DND-41 (cell line): Measurements from ENCODE around the gene BIRC5.

Experiments used
- ATAC-seq: fragments of 200-7000 bp; cut with Tn5 transposase; 3 replicates; pipeline ENCODE4 v1.9.1; 2021; ENCODE audit warnings: low read depth; ENCODE audit not compliant: insufficient read depth
- DNase-seq: peaks from one replicate; pipeline ENCODE4 v3.0.0-alpha.2; 2020
- H2AFZ ChIP-seq: 2 replicates; pipeline ENCODE4 v1.6.0; 2012; ENCODE audit warnings: low read depth, low read length
- H3K27ac ChIP-seq: 2 replicates; pipeline ENCODE4 v1.5.1; 2012; ENCODE audit warnings: low read length, inconsistent platforms
- H3K27me3 ChIP-seq: fragments of 200-600 bp; sonication (generic); 2 replicates; pipeline ENCODE4 v1.6.0; 2012; ENCODE audit warnings: low read length, mild to moderate bottlenecking, inconsistent platforms; ENCODE audit not compliant: insufficient read depth, poor library complexity
- H3K36me3 ChIP-seq: 2 replicates; pipeline ENCODE4 v1.5.1; 2012; ENCODE audit warnings: low read length, inconsistent platforms; ENCODE audit not compliant: insufficient read depth
- H3K4me1 ChIP-seq: 2 replicates; pipeline ENCODE4 v1.5.1; 2012; ENCODE audit warnings: mild to moderate bottlenecking, low read length; ENCODE audit not compliant: insufficient read depth
- H3K4me2 ChIP-seq: 2 replicates; pipeline ENCODE4 v1.6.0; 2012; ENCODE audit warnings: mild to moderate bottlenecking, moderate library complexity, low read length, inconsistent platforms; ENCODE audit not compliant: insufficient read depth
- H3K4me3 ChIP-seq, 2 experiments: fragments of 200-600 bp in 1 of 2; shearing (Covaris generic) in 1 of 2; 2 replicates each; pipeline ENCODE4 v1.5.1; 2012 to 2016; ENCODE audit warnings: inconsistent platforms in 2 of 2, low read length in 2 of 2, mild to moderate bottlenecking in 2 of 2, low read depth in 1 of 2, moderate library complexity in 1 of 2
- H3K79me2 ChIP-seq: 2 replicates; pipeline ENCODE4 v1.6.0; 2012; ENCODE audit warnings: low read length, inconsistent platforms; ENCODE audit not compliant: insufficient read depth
- H3K9ac ChIP-seq: 2 replicates; pipeline ENCODE4 v1.6.0; 2012; ENCODE audit warnings: low read depth, mild to moderate bottlenecking, inconsistent platforms, low read length, moderate library complexity
- H3K9me3 ChIP-seq: 2 replicates; pipeline ENCODE4 v1.5.1; 2012; ENCODE audit warnings: low read length, moderate library complexity, mild to moderate bottlenecking, inconsistent platforms; ENCODE audit not compliant: insufficient read depth, severe bottlenecking
- H4K20me1 ChIP-seq: 2 replicates; pipeline ENCODE4 v1.6.0; 2012; ENCODE audit warnings: low read length; ENCODE audit not compliant: insufficient read depth
- EZH2 ChIP-seq: IDR thresholded peaks from 3 replicates; pipeline ENCODE4 v1.6.1; 2012; ENCODE audit warnings: borderline replicate concordance, low read depth, mild to moderate bottlenecking, moderate library complexity, low read length, inconsistent platforms; ENCODE audit not compliant: severe bottlenecking
- TF ChIP-seq, protein P1 (sequence below): IDR thresholded peaks from 2 replicates; pipeline ENCODE4 v1.5.1; 2012; ENCODE audit warnings: borderline replicate concordance, low read length, moderate library complexity, mild to moderate bottlenecking; ENCODE audit not compliant: poor library complexity, severe bottlenecking; ENCODE audit errors: extremely low read depth

The BIRC5 gene

DNA sequence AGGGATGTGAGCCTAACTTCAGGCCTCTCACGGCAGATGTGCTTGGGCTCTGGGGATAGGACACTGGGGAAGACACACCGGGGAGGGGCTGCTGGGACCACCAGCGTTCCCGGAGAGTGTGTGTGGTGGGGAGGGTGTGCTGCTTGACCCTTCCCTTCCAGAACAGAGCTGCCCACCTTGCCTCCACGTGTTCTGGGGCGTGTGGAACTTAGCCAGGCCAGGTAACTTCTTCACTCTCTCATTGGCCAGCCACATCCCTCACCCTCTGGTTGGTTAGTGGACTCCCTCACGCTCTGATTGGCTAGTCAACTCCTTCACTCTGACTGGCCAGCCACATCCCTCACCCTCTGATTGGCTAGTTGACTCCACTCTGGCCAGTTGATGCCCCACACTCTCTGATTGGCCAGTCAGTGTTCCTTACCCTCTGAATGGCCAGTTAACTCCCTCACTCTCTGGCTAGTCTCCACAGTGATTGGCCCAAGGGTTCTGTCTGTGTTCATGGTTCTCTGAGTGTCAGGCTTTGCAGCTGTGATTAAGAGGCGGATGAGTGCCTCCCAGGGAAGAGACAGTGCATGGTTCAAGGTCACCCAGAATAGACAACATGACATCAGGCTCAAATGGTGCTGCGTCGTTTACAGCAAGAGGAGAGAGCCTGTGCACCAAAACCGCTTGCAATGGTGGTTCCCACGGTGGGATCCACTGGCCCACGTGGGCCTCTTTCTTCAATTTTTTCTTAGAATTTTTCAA lies 27.4 kb downstream of the BIRC5 start:
- no peak overlapping the region for H3K4me3 ChIP-seq
- no peak overlapping the region for H3K4me2 ChIP-seq
- TF ChIP-seq, protein P1, sequence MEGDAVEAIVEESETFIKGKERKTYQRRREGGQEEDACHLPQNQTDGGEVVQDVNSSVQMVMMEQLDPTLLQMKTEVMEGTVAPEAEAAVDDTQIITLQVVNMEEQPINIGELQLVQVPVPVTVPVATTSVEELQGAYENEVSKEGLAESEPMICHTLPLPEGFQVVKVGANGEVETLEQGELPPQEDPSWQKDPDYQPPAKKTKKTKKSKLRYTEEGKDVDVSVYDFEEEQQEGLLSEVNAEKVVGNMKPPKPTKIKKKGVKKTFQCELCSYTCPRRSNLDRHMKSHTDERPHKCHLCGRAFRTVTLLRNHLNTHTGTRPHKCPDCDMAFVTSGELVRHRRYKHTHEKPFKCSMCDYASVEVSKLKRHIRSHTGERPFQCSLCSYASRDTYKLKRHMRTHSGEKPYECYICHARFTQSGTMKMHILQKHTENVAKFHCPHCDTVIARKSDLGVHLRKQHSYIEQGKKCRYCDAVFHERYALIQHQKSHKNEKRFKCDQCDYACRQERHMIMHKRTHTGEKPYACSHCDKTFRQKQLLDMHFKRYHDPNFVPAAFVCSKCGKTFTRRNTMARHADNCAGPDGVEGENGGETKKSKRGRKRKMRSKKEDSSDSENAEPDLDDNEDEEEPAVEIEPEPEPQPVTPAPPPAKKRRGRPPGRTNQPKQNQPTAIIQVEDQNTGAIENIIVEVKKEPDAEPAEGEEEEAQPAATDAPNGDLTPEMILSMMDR: no peak
- no peak for TF ChIP-seq EZH2
- ATAC-seq (no peak), DNase-seq (no peak)
- no peaks in the 10 kb centered on the region for H3K9me3 ChIP-seq
- no peak overlapping the region for H3K27ac ChIP-seq
- no peak overlapping the region for H2AFZ ChIP-seq
- no peaks in the 10 kb centered on the region for H3K36me3 ChIP-seq
- H3K79me2 ChIP-seq: no peaks in the 10 kb centered on the region
- H4K20me1 ChIP-seq: no peaks in the 10 kb centered on the region
- no peaks in the 10 kb centered on the region for H3K4me1 ChIP-seq
- H3K27me3 ChIP-seq: no peaks in the 10 kb centered on the region
- no peak overlapping the region for H3K9ac ChIP-seq

DNA sequence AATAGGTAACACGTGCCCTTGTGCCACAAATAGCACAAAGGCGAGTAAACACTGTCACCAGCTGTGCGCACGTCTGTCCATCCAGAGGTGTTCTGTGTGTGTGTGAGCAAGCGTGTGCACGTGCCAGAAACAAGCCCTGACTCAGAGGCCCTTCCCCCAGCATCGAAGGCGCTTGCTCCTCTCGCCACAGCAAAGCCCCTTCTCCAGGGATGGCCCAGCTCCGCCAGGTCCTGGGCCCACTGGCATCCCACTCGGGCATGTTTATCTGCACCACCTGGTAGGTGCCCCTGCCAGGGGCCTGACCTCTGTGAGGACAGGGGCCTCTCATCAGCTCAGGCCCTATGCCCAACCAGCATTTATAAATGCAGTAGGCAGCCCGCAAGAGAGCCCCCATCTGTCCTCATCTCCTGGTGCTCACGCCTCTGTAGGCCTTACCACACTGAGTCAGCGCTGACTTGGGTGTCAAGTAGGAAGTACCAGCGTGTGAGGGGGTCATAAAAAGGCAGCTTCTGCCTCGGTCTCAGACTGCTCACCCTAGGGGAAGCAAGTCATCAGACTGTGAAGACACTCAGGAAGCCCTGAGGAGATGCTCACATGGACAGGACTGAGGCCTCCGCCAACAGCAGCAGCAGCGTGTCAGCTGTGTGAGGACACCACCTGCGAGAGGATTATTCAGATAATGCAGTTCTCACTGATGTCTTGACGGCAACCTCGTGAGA lies 28.1 kb downstream of the BIRC5 start:
- H3K36me3 ChIP-seq: no peaks in the 10 kb centered on the region
- DNase-seq (no peak), ATAC-seq (no peak)
- no peaks in the 10 kb centered on the region for H3K27me3 ChIP-seq
- TF ChIP-seq, protein P1: no peak
- no peak for TF ChIP-seq EZH2
- no peak overlapping the region for H3K27ac ChIP-seq
- no peaks in the 10 kb centered on the region for H4K20me1 ChIP-seq
- no peak overlapping the region for H3K4me3 ChIP-seq
- H3K9me3 ChIP-seq: no peaks in the 10 kb centered on the region
- H3K9ac ChIP-seq: no peak overlapping the region
- no peaks in the 10 kb centered on the region for H3K79me2 ChIP-seq
- H3K4me2 ChIP-seq: no peak overlapping the region
- no peaks in the 10 kb centered on the region for H3K4me1 ChIP-seq
- no peak overlapping the region for H2AFZ ChIP-seq

DNA sequence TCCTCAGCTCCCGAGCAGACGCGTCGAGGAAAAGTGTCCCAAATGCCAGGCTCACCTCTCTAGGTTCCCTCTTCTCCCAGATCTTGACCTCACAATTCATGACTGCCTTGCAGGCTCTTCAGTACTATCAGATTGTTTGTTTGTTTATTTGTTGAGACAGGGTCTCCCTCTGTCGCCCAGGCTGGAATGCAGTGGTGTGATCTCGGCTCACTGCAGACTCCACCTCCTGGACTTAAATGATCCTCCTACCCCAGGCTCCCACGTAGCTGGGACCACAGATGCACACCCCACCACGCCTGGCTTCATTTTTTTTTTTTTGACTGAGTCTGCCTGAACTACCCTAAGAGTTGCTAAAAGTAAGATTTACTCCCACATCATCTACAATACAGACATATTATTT lies 33.3 kb downstream of the BIRC5 start:
- Histone ChIP-seq H3K4me2 (no peak overlapping the region), H3K27me3 (no peaks in the 10 kb centered on the region), H3K79me2 (no peaks in the 10 kb centered on the region), H3K9me3 (no peaks in the 10 kb centered on the region), H3K27ac (no peak overlapping the region), H3K4me3 (no peak overlapping the region), H3K9ac (no peak overlapping the region), H4K20me1 (no peaks in the 10 kb centered on the region), H2AFZ (no peak overlapping the region), H3K4me1 (peaks cover 21% of the 10 kb centered on the region), H3K36me3 (no peaks in the 10 kb centered on the region)
- ATAC-seq: no peak
- TF ChIP-seq EZH2: no peak
- TF ChIP-seq, protein P1: no peak
- no peak for DNase-seq
